Ovary (tissue), 9 donors: ENCODE results near the gene STT3B. TPM values are rescaled to one million over a fixed set of nuclear protein-coding genes. Genes with fewer than 3 reads are reported as not detected.

ENCODE experiments used
- DNase-seq, 5 donors: peaks; one replicate each; pipeline ENCODE4 v3.0.0-alpha.2; 2019 to 2020
- H3K27ac ChIP-seq, 2 donors: fragments of 200-600 bp; one replicate each; pipeline versions ENCODE4 v1.5.1 to v1.8.0; 2019 to 2022
- H3K27me3 ChIP-seq: fragments of 200-600 bp; one replicate; pipeline ENCODE4 v1.8.0; 2022
- H3K36me3 ChIP-seq: fragments of 200-600 bp; sonication (generic); one replicate; pipeline ENCODE4 v1.5.1; 2019
- H3K4me1 ChIP-seq: one replicate; pipeline ENCODE4 v1.8.1; 2013; ENCODE audit warnings: mild to moderate bottlenecking, moderate library complexity; ENCODE audit not compliant: insufficient read depth
- H3K4me3 ChIP-seq: fragments of 200-600 bp; sonication (generic); one replicate; pipeline ENCODE4 v1.5.1; 2017
- H3K9me3 ChIP-seq, 2 donors: fragments of 200-600 bp in 1 of 2; sonication (generic) in 1 of 2; one replicate each; pipeline versions ENCODE4 v1.5.1 to v1.8.1; 2013 to 2019; ENCODE audit warnings: mild to moderate bottlenecking in 1 of 2, moderate library complexity in 1 of 2
- CTCF ChIP-seq, 3 donors: fragments of 450-650 bp in 2 of 3; fragments of 200-600 bp in 1 of 3; IDR thresholded peaks; one replicate each; pipeline versions ENCODE4 v1.5.1 to v1.8.0; 2016 to 2022; ENCODE audit warnings: antibody characterized with exemption in 3 of 3, mild to moderate bottlenecking in 1 of 3
- EP300 ChIP-seq: sonication (generic); formaldehyde crosslinking; IDR thresholded peaks from one replicate; pipeline ENCODE4 v1.6.1; 2017; ENCODE audit warnings: antibody characterized with exemption
- POLR2A ChIP-seq: fragments of 450-650 bp; IDR thresholded peaks from one replicate; pipeline ENCODE4 v1.6.1; 2017; ENCODE audit warnings: antibody characterized with exemption, mild to moderate bottlenecking, moderate library complexity
- WGBS, 3 donors: extraction: QIAGEN DNeasy Blood & Tissue Kit in 1 of 3; methylation state at CpG; one replicate each; pipeline versions ENCODE4 v1.1.5 to v1.1.7; 2013 to 2017; 5-methylcytosine and 5-hydroxymethylcytosine counted together
- intact Hi-C, 4 donors: fragments of 100-400 bp; cut with DNase I; formaldehyde crosslinking; loops; one replicate each; pipeline versions ENCODE4 v1.11.0 to v1.15.1; 2022 to 2023
- polyA plus RNA-seq, 2 donors: library from polyadenylated mRNA; stranded (reverse); fragments of 200-250 nt in 1 of 2; fragments of 350-450 nt in 1 of 2; fragmentation: Illumina TruSeq in 1 of 2; extraction: RNeasy Lipid Tissue Mini Kit (QIAGEN cat#74804) in 1 of 2; gene quantifications; one replicate each; pipeline ENCODE4 v1.2.3, GENCODE V29; 2013 to 2014
- total RNA-seq, 7 donors: library from RNA; depleted of rRNA in 2 of 7; stranded (reverse); fragments of >200 nt in 2 of 7; fragmentation: NEBNext Ultra II Directional in 3 of 7; extraction: Animal tissue kit (Norgen Biotek cat#: 25700) in 3 of 7; gene quantifications; one replicate each; pipeline versions ENCODE4 v1.1.0 to v1.2.4, GENCODE V29; 2016 to 2023
- donor health status: DM: no; HTN: no; CAD: no; lungs with moderate emphysema.
- donor health status: DM: no; HTN: no; CAD: no.
- donor health status: Bipolar disorder and iron deficiency.
- donor health status: DM: yes; HTN: yes; CAD: no.
- donor health status: DM: no; HTN: no; CAD: no.
- donor health status: DM: yes; HTN: yes; CAD: no.

Gene STT3B
- total and polyA plus RNA-seq, 9 donors: 79.8 to 233 (median 137) TPM

- Histone ChIP-seq H3K4me3 (no peak overlapping the region), H3K36me3 (no peaks in the 10 kb centered on the region)
- intact Hi-C loops: no loop called here
Observed at GRCh38 chr3:31639828-31640227, 107.1 kb downstream of the STT3B start.

GRCh38 chr3:31645256-31645655, 112.5 kb downstream of the STT3B start:
- 94 to 97% (median 96%) methylated on average over 5 of the region's 5 CpGs for WGBS, 3 donors
- TF ChIP-seq CTCF (IDR thresholded peaks at IDR 0.05) (no peak), POLR2A (no peak), EP300 (no peak)
- H3K4me3 ChIP-seq: no peak overlapping the region

More at GRCh38 chr3:31639828-31640227, 107.1 kb downstream of the STT3B start:
- H3K27me3 ChIP-seq: no peaks in the 10 kb centered on the region
- H3K4me1 ChIP-seq: no peaks in the 10 kb centered on the region
- no peaks in the 10 kb centered on the region for H3K9me3 ChIP-seq
- WGBS, 3 donors: 89 to 100% (median 100%) methylated on average over 1 of the region's 1 CpG
- H3K27ac ChIP-seq: no peak overlapping the region
- no peak for DNase-seq
- TF ChIP-seq EP300: no peak
- no peak for TF ChIP-seq POLR2A
- no peak for TF ChIP-seq CTCF (IDR thresholded peaks at IDR 0.05)

GRCh38 chr3:31648286-31648968, 115.7 kb downstream of the STT3B start:
- Histone ChIP-seq H3K9me3 (no peaks in the 10 kb centered on the region), H3K4me3 (no peak overlapping the region), H3K27me3 (no peaks in the 10 kb centered on the region), H3K36me3 (no peaks in the 10 kb centered on the region), H3K4me1 (no peaks in the 10 kb centered on the region), H3K27ac (no peak overlapping the region)
- no peak for DNase-seq
- WGBS, 3 donors: 93 to 100% (median 95%) methylated on average over 4 of the region's 4 CpGs
- intact Hi-C loops: no loop called here
- no peak for TF ChIP-seq CTCF (IDR thresholded peaks at IDR 0.05)

More at GRCh38 chr3:31645256-31645655, 112.5 kb downstream of the STT3B start:
- Histone ChIP-seq H3K27ac (no peak overlapping the region), H3K27me3 (no peaks in the 10 kb centered on the region), H3K36me3 (no peaks in the 10 kb centered on the region), H3K9me3 (no peaks in the 10 kb centered on the region), H3K4me1 (no peaks in the 10 kb centered on the region)
- DNase-seq: no peak
- intact Hi-C loops: no loop called here

- intact Hi-C loops: no loop called here
- H3K27ac ChIP-seq: no peak overlapping the region
- no peak for DNase-seq
- TF ChIP-seq EP300 (no peak), CTCF (IDR thresholded peaks at IDR 0.05) (no peak), POLR2A (no peak)
- no peaks in the 10 kb centered on the region for H3K9me3 ChIP-seq
- H3K36me3 ChIP-seq: no peaks in the 10 kb centered on the region
- H3K4me1 ChIP-seq: no peaks in the 10 kb centered on the region
- H3K4me3 ChIP-seq: no peak overlapping the region
- H3K27me3 ChIP-seq: no peaks in the 10 kb centered on the region
Observed at GRCh38 chr3:31652296-31652695, 119.6 kb downstream of the STT3B start.
